Suprapubic skin (tissue), 4 donors: Measurements from ENCODE around the gene DYNLT1. TPM values are rescaled to one million over a fixed set of nuclear protein-coding genes. Genes with fewer than 3 reads are reported as not detected.
"Not testable (repeated sequence)": the region's sequence is repeated elsewhere in the genome, so short reads cannot be mapped to it uniquely, and the experiment has no call there.

Source experiments
- DNase-seq, 2 donors: peaks; one replicate each; pipeline ENCODE4 v3.0.0-alpha.2; 2019; ENCODE audit warnings: low spot score in 2 of 2
- H3K27ac ChIP-seq: fragments of 200-600 bp; sonication (generic); one replicate; pipeline ENCODE4 v1.5.1; 2019
- H3K27me3 ChIP-seq: fragments of 200-600 bp; sonication (generic); one replicate; pipeline ENCODE4 v1.5.1; 2019
- H3K36me3 ChIP-seq: fragments of 200-600 bp; sonication (generic); one replicate; pipeline ENCODE4 v1.5.1; 2019
- H3K4me1 ChIP-seq: fragments of 200-600 bp; sonication (generic); one replicate; pipeline ENCODE4 v1.5.1; 2019
- H3K4me3 ChIP-seq: fragments of 200-600 bp; sonication (generic); one replicate; pipeline ENCODE4 v1.5.1; 2019; ENCODE audit warnings: mild to moderate bottlenecking
- H3K9me3 ChIP-seq: fragments of 200-600 bp; sonication (generic); one replicate; pipeline ENCODE4 v1.5.1; 2019
- EP300 ChIP-seq: sonication (generic); formaldehyde crosslinking; IDR thresholded peaks from one replicate; pipeline ENCODE4 v1.6.1; 2017; ENCODE audit warnings: antibody characterized with exemption
- POLR2A ChIP-seq, 2 donors: fragments of 450-650 bp; IDR thresholded peaks; one replicate each; pipeline ENCODE4 v1.6.1; 2017; ENCODE audit warnings: antibody characterized with exemption in 2 of 2, mild to moderate bottlenecking in 2 of 2, moderate library complexity in 2 of 2
- POLR2AphosphoS5 ChIP-seq, 3 donors: sonication (generic); formaldehyde crosslinking; IDR thresholded peaks; one replicate each; pipeline ENCODE4 v1.6.1; 2017; ENCODE audit warnings: antibody characterized with exemption in 3 of 3
- WGBS: methylation state at CpG from one replicate; pipeline ENCODE4 v1.1.5; 2018; 5-methylcytosine and 5-hydroxymethylcytosine counted together
- total RNA-seq, 4 donors: library from RNA; depleted of rRNA; stranded (reverse); fragments of >200 nt; gene quantifications; one replicate each; pipeline ENCODE4 v1.1.0, GENCODE V29; 2016
- TF ChIP-seq, protein P1 (sequence below), 2 donors: fragments of 200-600 bp in 1 of 2; fragments of 450-650 bp in 1 of 2; sonication (generic) in 1 of 2; IDR thresholded peaks; one replicate each; pipeline ENCODE4 v1.5.1; 2016 to 2019; ENCODE audit warnings: antibody characterized with exemption in 2 of 2, mild to moderate bottlenecking in 1 of 2, moderate library complexity in 1 of 2

The DYNLT1 gene
- total RNA-seq, 4 donors from 2014 or later: 27.5 to 63.8 (median 49.4) TPM

- no peaks in the 10 kb centered on the region for H3K36me3 ChIP-seq
- TF ChIP-seq POLR2A (IDR thresholded peaks at IDR 0.05): no peak
- TF ChIP-seq, protein P1, sequence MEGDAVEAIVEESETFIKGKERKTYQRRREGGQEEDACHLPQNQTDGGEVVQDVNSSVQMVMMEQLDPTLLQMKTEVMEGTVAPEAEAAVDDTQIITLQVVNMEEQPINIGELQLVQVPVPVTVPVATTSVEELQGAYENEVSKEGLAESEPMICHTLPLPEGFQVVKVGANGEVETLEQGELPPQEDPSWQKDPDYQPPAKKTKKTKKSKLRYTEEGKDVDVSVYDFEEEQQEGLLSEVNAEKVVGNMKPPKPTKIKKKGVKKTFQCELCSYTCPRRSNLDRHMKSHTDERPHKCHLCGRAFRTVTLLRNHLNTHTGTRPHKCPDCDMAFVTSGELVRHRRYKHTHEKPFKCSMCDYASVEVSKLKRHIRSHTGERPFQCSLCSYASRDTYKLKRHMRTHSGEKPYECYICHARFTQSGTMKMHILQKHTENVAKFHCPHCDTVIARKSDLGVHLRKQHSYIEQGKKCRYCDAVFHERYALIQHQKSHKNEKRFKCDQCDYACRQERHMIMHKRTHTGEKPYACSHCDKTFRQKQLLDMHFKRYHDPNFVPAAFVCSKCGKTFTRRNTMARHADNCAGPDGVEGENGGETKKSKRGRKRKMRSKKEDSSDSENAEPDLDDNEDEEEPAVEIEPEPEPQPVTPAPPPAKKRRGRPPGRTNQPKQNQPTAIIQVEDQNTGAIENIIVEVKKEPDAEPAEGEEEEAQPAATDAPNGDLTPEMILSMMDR (IDR thresholded peaks at IDR 0.05): no peak
- no peak for TF ChIP-seq POLR2AphosphoS5 (IDR thresholded peaks at IDR 0.05)
- TF ChIP-seq EP300: no peak
- H3K27ac ChIP-seq: no peak overlapping the region
- no peak overlapping the region for H3K4me3 ChIP-seq
- no peaks in the 10 kb centered on the region for H3K9me3 ChIP-seq
- H3K27me3 ChIP-seq: no peaks in the 10 kb centered on the region
- no peaks in the 10 kb centered on the region for H3K4me1 ChIP-seq
- 45% methylated on average over 5 of the region's 5 CpGs for WGBS
- no peak for DNase-seq
Observed at GRCh38 chr6:158684745-158685324, 40.3 kb upstream of the DYNLT1 start.

DNA sequence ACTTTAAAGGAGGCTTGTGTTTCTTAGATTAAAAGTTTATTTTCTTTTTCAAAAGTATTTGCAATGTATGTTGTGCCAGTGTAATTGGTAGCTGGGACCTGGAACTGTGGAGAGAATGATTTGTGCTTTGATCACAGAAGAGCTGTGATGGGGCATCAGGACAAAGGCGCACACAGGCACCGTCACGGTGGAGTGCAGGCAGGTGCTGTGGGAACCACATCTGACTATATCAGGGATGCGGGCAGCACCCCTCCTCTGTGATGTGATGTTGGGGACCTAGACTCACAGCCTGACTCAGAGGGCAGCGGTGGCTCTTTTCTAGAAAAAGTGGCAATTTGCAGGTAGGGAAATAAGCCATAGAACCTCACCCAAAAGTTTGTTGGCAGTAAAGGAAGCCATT is 39.8 kb upstream of the DYNLT1 start:
- TF ChIP-seq POLR2AphosphoS5 (IDR thresholded peaks at IDR 0.05) (no peak), POLR2A (IDR thresholded peaks at IDR 0.05) (no peak), EP300 (no peak)
- TF ChIP-seq, protein P1 (IDR thresholded peaks at IDR 0.05): no peak
- no peaks in the 10 kb centered on the region for H3K9me3 ChIP-seq
- H3K4me1 ChIP-seq: no peaks in the 10 kb centered on the region
- no peak for DNase-seq
- no peaks in the 10 kb centered on the region for H3K36me3 ChIP-seq
- WGBS: 77% methylated on average over 5 of the region's 5 CpGs
- no peaks in the 10 kb centered on the region for H3K27me3 ChIP-seq
- no peak overlapping the region for H3K27ac ChIP-seq
- no peak overlapping the region for H3K4me3 ChIP-seq

DNA sequence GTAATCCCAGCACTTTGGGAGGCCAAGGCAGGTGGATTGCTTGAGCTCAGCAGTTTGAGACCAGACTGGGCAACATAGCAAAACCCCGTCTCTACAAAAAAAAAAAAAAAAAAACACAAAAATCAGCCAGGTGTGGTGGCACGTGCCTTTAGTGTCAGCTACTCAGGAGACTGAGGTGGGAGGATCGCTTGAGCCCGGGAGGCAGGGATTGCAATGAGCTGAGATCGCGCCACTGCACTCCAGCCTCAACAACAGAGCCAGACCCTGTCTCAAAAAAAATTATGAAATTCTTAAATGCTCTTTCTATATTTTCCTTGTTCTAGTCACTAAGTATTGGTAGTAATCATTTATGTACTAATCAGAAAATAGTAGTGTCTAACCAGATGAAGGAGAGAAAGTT is 35.9 kb upstream of the DYNLT1 start:
- DNase-seq: no peak
- H3K4me3 ChIP-seq: no peak overlapping the region
- TF ChIP-seq POLR2A (IDR thresholded peaks at IDR 0.05): no peak
- TF ChIP-seq EP300: no peak
- no peak for TF ChIP-seq POLR2AphosphoS5 (IDR thresholded peaks at IDR 0.05)
- TF ChIP-seq, protein P1 (IDR thresholded peaks at IDR 0.05): no peak
- no peaks in the 10 kb centered on the region for H3K27me3 ChIP-seq
- WGBS: 83% methylated on average over 6 of the region's 6 CpGs
- peaks cover 2% of the 10 kb centered on the region for H3K4me1 ChIP-seq
- H3K36me3 ChIP-seq: no peaks in the 10 kb centered on the region
- H3K9me3 ChIP-seq: no peaks in the 10 kb centered on the region
- H3K27ac ChIP-seq: no peak overlapping the region

DNA sequence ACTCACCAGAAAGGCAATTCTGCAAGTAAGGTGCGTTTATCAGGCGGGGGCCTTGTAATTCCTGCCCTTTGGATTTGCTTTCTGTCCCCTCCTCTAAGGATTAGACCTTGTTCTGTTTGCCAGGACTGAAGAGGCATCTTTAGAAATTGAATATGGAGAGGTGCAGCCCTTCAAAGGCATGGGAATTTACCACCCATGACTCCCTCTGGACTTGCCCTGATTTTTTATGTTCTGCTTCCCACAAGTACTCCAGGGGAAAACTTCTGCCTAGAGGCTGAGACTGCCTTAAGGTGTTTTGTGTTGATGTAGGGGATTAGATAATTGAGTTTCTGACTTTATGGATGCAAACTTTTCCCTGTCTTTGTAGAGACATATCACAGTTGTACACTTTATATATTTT is 35.5 kb upstream of the DYNLT1 start:
- H3K27ac ChIP-seq: no peak overlapping the region
- no peak for DNase-seq
- TF ChIP-seq, protein P1 (IDR thresholded peaks at IDR 0.05): no peak
- no peak for TF ChIP-seq POLR2A (IDR thresholded peaks at IDR 0.05)
- no peak for TF ChIP-seq EP300
- TF ChIP-seq POLR2AphosphoS5 (IDR thresholded peaks at IDR 0.05): no peak
- no peaks in the 10 kb centered on the region for H3K36me3 ChIP-seq
- H3K9me3 ChIP-seq: no peaks in the 10 kb centered on the region
- no peaks in the 10 kb centered on the region for H3K27me3 ChIP-seq
- no peak overlapping the region for H3K4me3 ChIP-seq
- 86% methylated on average over 2 of the region's 2 CpGs for WGBS
- peaks cover 2% of the 10 kb centered on the region for H3K4me1 ChIP-seq

GRCh38 chr6:158677906-158678578 is 33.5 kb upstream of the DYNLT1 start:
- no peak for DNase-seq
- no peak overlapping the region for H3K27ac ChIP-seq
- H3K4me3 ChIP-seq: no peak overlapping the region
- H3K36me3 ChIP-seq: no peaks in the 10 kb centered on the region
- WGBS: 74% methylated on average over 11 of the region's 11 CpGs
- peaks cover 2% of the 10 kb centered on the region for H3K4me1 ChIP-seq
- H3K9me3 ChIP-seq: no peaks in the 10 kb centered on the region
- TF ChIP-seq POLR2A (IDR thresholded peaks at IDR 0.05): no peak
- TF ChIP-seq EP300: no peak
- H3K27me3 ChIP-seq: no peaks in the 10 kb centered on the region

DNA sequence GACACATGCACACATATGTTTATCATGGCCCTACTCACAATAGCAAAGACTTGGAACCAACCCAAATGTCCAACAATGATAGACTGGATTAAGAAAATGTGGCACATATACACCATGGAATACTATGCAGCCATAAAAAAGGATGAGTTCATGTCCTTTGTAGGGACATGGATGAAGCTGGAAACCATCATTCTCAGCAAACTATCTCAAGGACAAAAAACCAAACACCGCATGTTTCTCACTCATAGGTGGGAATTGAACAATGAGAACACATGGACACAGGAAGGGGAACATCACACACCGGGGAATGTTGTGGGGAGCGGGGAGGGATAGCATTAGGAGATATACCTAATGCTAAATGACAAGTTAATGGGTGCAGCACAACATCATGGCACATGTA is 32.6 kb upstream of the DYNLT1 start:
- not testable (repeated sequence) for DNase-seq, H3K27ac ChIP-seq, H3K36me3 ChIP-seq, H3K4me1 ChIP-seq, H3K9me3 ChIP-seq, H3K4me3 ChIP-seq, H3K27me3 ChIP-seq
- WGBS: 97% methylated on average over 3 of the region's 3 CpGs
